HG03575 (cell line): ENCODE results near the gene DYRK1A.

Experiments
- ATAC-seq: cut with Tn5 transposase; IDR thresholded peaks from one replicate; pipeline ENCODE4 v1.9.1; 2021; ENCODE audit not compliant: unreplicated experiment, insufficient number of reproducible peaks, low FRiP score; ENCODE audit errors: extremely low read depth

DYRK1A gene

DNA sequence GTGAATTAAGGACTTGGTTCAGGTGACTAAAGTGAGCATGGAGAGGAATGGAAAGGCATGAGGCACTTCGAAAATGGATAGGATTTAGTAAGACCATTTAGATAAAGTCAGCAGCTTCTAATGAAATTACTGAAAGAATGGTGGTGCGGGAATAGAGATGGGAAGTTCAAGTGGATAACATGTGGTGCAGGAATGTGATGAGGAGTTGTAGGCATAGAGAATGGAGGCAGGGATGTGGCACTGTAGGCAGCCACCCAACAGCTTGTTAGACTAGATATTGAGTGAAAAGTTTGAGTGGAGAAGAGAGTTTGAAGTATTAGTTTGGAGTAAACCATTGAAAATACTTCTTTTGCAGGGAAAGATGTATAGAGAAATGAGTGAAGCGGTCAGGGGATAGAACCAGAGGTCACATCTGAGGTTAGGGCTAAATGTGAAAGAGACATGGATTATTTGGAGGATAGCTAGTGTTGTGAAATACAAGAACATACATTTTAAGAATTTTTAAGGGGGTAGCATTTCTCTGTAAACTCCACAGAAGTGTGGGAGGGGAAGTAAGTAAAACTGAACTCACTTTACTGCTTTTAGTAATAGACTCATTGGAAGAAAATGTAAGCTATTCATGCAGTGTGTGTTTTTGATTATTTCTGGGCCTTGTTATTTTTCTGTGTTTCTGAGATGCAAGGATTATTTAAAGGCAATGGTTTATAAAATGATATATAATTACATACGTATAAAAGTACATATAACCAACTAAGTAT is 46.2 kb downstream of the DYRK1A start:
- no peak for ATAC-seq

DNA sequence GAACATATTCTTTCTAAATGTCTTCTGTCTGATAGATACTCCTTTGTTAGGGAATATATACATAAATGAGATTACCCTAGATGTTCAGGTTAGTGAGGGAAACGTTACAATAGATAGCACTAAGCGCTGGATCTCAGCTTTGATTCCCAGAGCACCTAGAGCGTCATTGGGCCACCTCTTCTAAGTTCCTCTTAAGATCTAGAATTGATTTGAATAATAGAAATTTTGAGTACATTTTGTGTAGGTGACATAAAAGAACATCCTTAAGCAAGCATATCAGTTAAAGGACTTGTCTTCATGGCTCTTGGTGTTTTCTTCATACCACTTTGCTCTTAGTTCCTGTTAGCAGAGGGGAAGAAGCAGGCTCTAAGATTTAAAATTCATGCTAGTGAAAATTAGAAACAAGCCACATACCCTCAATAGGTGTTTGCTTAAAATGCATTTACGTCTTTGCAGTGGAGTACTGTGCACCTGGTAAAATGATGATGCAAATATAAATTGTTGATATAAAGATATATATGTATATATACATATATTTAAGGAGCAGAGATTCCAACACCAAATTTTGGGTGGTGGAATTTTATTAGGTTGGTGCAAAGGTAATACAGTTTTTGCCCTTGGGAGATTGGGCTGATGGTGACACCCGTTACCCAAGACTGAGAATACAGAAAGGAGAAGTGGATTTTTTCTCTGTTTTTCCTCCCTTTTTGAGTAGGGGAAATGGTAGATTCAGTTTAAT is 47.1 kb downstream of the DYRK1A start:
- no peak for ATAC-seq

DNA sequence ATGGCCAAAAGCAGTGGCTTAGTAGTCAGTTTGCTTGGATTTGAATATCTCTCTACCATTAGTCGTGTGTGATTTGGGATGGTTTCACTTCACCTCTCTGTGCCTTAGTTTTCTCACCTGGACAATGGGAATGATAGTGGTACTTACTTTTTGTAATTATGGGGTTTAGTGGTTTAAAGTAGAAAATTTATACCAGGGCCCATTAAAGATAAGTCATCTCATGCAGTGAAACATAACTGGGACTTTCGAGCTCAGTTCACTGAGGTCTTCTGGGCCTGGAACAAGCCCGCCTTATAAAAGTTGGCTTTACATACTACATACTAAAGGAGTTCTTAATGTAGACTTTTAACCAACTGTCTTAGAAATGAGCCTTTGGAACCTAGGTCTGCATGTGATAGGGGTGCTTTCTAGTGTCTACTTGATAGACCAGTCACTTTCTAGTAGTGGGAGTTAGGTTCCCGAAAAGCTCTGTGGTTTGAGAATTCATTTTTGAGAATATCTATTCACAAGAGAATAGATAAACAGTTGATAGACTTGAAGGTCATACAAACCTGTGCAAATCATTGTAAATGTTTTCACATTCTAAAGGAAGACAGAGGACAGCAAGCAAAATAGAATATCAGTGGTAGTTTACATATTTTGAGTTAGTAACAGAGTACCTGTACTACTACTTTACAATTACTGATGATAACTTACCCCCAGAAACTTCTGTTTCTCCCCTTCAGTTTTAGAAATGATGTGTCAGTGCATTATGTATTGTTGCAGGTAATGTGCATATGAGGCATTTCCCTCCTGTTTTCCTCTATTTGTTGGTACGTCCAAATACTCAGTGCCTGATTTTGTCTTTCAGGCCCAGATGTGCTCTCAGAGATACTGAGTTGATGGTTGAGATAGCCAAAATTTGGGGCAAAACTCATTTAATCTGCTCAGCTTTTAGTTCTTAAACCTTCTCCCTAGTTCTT is 48.0 kb downstream of the DYRK1A start:
- ATAC-seq: no peak

- ATAC-seq: no peak
Measured at GRCh38 chr21:37415939-37416338, 49.4 kb downstream of the DYRK1A start.

DNA sequence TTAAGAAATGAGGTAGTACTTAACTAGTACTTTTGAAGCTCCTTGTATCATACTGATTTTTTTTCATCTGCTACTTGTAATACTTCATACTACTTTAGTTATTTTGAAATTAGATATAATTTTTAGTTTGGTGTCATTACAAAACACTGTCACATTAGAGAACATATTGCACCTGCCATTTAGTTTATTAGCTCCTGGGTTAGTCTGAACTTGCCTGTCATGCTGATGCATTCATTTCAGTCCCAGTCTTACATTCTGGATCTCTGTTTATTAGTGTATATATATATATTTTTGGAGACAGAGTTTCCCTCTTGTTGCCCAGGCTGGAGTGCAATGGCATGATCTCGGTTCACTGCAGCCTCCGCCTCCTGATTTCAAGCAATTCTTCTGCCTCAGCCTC is 50.3 kb downstream of the DYRK1A start:
- ATAC-seq: no peak

DNA sequence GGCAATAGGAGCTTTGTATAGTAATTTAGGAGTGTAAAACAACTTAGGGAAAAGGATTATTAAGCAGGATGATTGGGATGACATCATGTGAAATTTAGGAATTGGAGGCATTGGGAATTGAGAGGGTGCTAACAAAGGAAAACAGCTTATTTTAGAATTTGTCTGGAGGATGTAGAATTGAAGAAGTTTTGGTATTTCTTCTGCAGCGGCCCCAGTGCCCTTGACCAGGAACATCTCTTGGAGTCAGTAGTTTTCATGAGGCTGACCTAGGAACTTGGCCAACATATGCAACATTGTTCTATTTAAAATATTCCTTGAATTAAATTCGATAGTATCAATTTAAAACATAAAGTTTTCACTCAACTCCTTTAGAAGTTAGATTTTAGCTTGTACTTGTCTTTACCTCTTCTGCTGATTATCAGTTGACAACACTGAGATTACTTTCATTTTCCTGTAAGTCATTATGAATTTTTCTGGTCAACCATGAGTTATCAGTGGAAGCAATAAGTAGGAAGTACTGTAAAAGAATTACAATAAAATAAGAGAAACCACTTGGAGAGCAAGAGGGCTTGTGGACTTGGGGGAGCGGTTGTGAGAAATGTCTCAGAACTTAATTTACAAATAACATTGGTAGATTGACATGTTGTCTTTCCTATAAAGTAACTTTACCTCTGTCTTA is 52.8 kb downstream of the DYRK1A start:
- no peak for ATAC-seq

- ATAC-seq: no peak
Measured at GRCh38 chr21:37421306-37421705, 54.7 kb downstream of the DYRK1A start.

DNA sequence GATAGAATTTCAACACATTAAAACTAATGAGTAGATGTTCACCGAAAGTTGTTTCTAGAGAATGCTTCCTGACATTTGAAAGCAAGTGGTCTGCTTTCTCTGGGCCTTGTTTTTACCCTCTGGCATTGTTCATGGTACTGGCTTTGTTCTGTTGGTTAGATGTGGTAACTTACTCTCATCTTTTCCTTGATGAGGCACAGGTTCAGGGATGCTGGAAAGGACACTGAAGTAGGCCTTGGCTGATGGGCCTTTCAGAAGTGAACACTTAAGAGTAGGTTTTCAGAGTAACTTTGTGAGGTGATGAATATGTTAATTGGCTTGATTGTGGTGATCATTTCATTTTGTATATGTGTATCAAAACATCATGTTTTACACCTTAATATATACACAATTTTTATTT is 55.8 kb downstream of the DYRK1A start:
- no peak for ATAC-seq

GRCh38 chr21:37423103-37423502 is 56.5 kb downstream of the DYRK1A start:
- ATAC-seq: no peak

- no peak for ATAC-seq
Measured at GRCh38 chr21:37424396-37424795, 57.8 kb downstream of the DYRK1A start.

- no peak for ATAC-seq
Measured at GRCh38 chr21:37425001-37425400, 58.4 kb downstream of the DYRK1A start.

DNA sequence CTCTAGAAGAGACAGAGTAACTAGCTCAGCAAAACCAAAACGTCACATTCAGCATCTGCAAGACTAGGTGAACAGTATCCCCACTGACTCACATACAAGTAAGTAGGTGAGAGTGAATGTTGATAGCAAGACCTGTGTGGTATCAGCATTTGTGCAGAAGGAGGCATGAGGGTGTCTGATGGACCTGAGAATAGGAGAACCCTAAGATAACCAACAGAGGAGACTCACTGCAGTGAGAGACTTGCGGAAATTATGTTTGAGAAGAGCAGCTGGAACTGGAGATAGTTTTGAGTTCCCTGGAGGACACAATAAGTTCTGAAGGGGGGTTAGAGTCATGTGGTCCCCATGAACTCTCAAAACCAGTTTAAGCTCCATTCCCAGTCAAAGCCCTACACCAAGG is 59.1 kb downstream of the DYRK1A start:
- ATAC-seq: no peak

- no peak for ATAC-seq
Measured at GRCh38 chr21:37427221-37427620, 60.6 kb downstream of the DYRK1A start.

DNA sequence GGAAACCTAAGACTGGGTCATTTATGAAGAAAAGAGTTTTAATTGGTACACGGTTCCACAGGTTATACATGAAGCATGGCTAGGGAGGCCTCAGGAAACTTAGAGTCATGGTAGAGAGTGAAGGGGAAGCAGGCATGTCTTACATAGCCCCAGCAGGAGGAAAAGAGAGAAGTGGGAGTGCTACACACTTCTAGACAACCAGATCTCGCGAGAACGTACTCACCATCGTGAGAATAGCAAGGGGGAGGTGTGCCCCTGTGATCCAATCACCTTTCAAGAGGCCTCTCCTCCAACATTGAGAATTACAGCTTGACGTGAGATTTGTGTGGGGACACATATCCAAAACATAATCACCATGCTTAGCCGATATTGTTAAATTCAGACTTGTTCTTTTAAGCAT is 62.8 kb downstream of the DYRK1A start:
- no peak for ATAC-seq

DNA sequence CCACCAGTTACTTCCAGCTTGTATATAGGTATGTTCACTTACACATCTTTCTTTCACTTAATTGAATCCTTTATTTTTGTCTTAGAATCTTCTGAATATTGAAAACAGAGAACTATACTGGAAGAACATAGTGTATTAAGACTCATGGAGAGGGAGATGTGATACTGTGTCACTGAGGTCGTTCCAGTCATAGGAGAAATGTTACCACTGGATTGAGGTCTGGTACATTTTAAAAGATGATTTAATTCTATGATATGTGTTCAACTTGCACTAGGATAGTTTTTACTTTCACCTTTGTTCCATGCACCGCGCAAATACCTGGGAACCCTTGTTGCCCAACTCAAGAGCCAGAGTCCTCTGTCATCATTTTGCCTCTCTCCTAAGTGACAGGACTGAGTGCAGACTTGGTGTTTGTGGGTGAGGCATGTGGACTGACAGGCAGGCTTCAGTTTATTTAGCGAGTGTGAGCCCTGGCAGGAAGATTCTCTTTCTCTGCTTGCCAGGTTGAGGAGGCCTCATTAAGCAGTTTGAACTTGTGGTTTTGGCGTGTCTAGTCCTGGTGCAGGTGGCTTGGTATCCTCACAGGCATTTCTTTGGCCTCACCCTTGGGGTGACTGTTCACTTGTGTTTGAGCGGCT is 63.7 kb downstream of the DYRK1A start:
- no peak for ATAC-seq

GRCh38 chr21:37431243-37431642 is 64.7 kb downstream of the DYRK1A start:
- no peak for ATAC-seq

DNA sequence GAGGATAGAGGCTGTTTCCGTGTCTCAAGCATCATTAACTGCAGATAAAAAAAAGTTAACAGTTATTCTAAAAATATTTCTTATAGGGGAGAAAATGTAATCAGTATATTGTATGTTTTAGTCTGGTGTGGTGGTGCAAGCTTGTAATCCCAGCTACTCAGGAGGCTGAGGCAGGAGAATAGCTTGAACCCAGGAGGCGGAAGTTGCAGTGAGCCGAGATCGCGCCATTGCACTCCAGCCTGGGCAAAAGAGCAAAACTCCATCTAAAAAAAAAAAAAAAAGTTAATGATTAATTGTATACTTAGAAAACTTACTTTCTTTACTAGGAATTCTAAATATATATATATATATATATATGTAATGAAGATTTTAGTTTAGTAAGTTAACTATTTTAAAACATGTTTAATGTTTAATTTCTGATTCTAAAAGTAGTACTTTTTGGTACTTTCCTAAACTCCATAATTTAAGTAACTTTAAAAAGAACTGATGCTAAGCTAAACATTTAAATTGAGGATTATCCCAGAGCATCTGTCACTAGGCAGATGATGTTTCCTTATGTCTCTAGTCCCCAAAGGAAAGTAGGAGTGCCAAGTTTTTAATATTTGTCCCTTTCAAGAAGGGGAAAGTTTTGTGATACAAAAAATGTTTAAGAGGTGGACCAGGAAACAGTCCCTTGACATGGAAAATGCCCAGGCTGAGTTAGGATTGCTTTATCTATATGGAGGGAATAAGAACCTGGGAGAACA is 66.3 kb downstream of the DYRK1A start:
- no peak for ATAC-seq

GRCh38 chr21:37433456-37433840 is 66.9 kb downstream of the DYRK1A start:
- no peak for ATAC-seq
